ENCODE results near the gene RBM19. TPM values are rescaled to one million over a fixed set of nuclear protein-coding genes. Genes with fewer than 3 reads are reported as not detected.
A peak's percentile ranks its signal among the peaks of the same experiment; 100 is the strongest.

Gene RBM19
- total and polyA plus RNA-seq, 9 donors = 11.6 to 44.0 (median 33.9) TPM

GRCh38 chr12:113835896-113836295 lies 130.2 kb downstream of the RBM19 start:
- H3K27me3 ChIP-seq = no peaks in the 10 kb centered on the region
- no peak overlapping the region for H3K27ac ChIP-seq
- no peak for TF ChIP-seq POLR2A (IDR thresholded peaks at IDR 0.05)
- TF ChIP-seq, protein P1, sequence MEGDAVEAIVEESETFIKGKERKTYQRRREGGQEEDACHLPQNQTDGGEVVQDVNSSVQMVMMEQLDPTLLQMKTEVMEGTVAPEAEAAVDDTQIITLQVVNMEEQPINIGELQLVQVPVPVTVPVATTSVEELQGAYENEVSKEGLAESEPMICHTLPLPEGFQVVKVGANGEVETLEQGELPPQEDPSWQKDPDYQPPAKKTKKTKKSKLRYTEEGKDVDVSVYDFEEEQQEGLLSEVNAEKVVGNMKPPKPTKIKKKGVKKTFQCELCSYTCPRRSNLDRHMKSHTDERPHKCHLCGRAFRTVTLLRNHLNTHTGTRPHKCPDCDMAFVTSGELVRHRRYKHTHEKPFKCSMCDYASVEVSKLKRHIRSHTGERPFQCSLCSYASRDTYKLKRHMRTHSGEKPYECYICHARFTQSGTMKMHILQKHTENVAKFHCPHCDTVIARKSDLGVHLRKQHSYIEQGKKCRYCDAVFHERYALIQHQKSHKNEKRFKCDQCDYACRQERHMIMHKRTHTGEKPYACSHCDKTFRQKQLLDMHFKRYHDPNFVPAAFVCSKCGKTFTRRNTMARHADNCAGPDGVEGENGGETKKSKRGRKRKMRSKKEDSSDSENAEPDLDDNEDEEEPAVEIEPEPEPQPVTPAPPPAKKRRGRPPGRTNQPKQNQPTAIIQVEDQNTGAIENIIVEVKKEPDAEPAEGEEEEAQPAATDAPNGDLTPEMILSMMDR (IDR thresholded peaks at IDR 0.05) = no peak
- TF ChIP-seq EP300 (IDR thresholded peaks at IDR 0.05) = no peak
- no peaks in the 10 kb centered on the region for H3K9me3 ChIP-seq
- H3K4me1 ChIP-seq (ENCODE audit: insufficient read depth) = peaks cover 2% of the 10 kb centered on the region
- H3K36me3 ChIP-seq = no peaks in the 10 kb centered on the region
- WGBS, 3 donors = 59 to 74% (median 62%) methylated on average over 16 of the region's 16 CpGs
- DNase-seq = no peak
- no peak overlapping the region for H3K4me3 ChIP-seq
- intact Hi-C loops (cut with DNase I) = no loop called here

DNA sequence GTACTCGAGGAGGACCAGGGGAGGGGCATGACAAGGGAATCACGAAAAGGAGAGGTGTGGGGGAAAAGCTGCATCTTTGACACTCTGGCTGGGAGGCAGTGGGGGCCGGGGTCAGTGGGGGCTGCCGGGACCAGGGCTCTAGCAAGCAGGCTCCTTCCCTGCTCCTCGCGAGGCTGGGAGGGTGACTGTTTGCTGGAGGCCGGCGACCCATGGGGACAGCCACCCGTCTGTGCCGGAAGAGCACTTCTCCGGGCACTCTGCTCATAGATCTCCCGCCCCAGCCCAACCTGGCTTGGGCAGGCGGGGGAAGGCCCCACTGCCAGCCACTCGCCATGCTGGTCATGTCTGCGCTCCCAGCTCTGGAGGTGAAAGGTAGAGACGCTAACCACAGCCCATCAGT lies 130.7 kb downstream of the RBM19 start:
- no peak for DNase-seq
- intact Hi-C loops (cut with DNase I) = no loop called here
- no peaks in the 10 kb centered on the region for H3K27me3 ChIP-seq
- H3K4me3 ChIP-seq = no peak overlapping the region
- H3K36me3 ChIP-seq = no peaks in the 10 kb centered on the region
- TF ChIP-seq, protein P1 (IDR thresholded peaks at IDR 0.05) = no peak
- WGBS, 3 donors = 83 to 86% (median 86%) methylated on average over 15 to 16 of the region's 16 CpGs
- peaks cover 2% of the 10 kb centered on the region for H3K4me1 ChIP-seq (ENCODE audit: insufficient read depth)
- no peak overlapping the region for H3K27ac ChIP-seq
- H3K9me3 ChIP-seq = no peaks in the 10 kb centered on the region

DNA sequence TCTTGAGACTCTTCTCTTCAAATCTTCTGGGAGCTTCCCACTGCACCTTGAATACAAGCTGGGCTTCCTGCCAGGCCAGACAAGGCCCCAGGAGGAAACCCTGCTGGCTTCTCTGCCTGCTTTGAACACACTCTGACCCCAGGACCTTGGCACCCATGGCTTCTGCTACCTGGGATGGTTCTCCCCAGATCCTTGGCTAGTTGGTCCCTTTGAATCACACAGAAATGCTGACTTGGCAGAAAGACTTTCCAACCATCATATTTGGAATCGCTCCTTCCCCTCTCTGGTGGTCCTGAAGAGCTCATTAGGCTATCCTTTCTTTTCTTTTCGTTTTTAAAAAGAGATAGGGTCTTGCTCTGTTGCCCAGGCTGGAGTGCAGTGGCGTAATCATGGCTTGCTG lies 132.7 kb downstream of the RBM19 start:
- DNase-seq = no peak
- intact Hi-C loops (cut with DNase I) = no loop called here
- H3K4me1 ChIP-seq (ENCODE audit: insufficient read depth) = peaks cover 2% of the 10 kb centered on the region
- no peak overlapping the region for H3K27ac ChIP-seq
- H3K27me3 ChIP-seq = no peaks in the 10 kb centered on the region
- H3K9me3 ChIP-seq = no peaks in the 10 kb centered on the region
- TF ChIP-seq EP300 (IDR thresholded peaks at IDR 0.05) (no peak), POLR2A (IDR thresholded peaks at IDR 0.05) (no peak)
- TF ChIP-seq, protein P1 (IDR thresholded peaks at IDR 0.05) = no peak
- 91 to 94% (median 93%) methylated on average over 3 of the region's 3 CpGs for WGBS, 3 donors
- no peaks in the 10 kb centered on the region for H3K36me3 ChIP-seq
- no peak overlapping the region for H3K4me3 ChIP-seq

DNA sequence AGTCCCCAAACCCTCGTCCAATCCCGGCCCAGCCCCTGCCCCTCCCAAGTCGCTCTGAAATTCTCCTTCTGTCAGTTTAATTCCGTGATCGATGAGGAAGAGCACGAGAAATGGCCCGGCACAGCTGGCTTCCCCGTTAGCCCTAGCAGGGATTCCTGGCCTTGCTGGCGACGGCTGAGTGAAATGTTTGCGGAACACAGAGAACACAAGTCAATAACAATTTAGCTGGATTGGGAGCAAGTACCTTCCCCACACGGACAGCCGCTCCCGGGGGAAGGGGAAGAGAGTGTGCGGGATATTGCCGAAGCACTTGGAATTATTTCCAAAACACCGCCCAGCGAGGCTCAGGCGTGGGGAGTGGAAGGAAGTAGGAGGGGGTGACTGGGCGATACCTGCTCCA lies 134.6 kb downstream of the RBM19 start:
- H3K36me3 ChIP-seq = no peaks in the 10 kb centered on the region
- intact Hi-C loops (cut with DNase I) = no loop called here
- peaks cover 2% of the 10 kb centered on the region for H3K4me1 ChIP-seq (ENCODE audit: insufficient read depth)
- H3K27me3 ChIP-seq = no peaks in the 10 kb centered on the region
- H3K27ac ChIP-seq = no peak overlapping the region
- TF ChIP-seq POLR2A (IDR thresholded peaks at IDR 0.05) = no peak
- no peak for TF ChIP-seq EP300 (IDR thresholded peaks at IDR 0.05)
- TF ChIP-seq, protein P1 (IDR thresholded peaks at IDR 0.05) = no peak
- H3K4me3 ChIP-seq = no peak overlapping the region
- peak in 2 of 5 donors; percentile 21 to 42 for DNase-seq
- WGBS, 3 donors = 13 to 54% (median 43%) methylated on average over 20 of the region's 20 CpGs
- no peaks in the 10 kb centered on the region for H3K9me3 ChIP-seq

- no peak for TF ChIP-seq POLR2A (IDR thresholded peaks at IDR 0.05)
- TF ChIP-seq EP300 (IDR thresholded peaks at IDR 0.05) = no peak
- TF ChIP-seq, protein P1 (IDR thresholded peaks at IDR 0.05) = no peak
- Histone ChIP-seq H3K36me3 (no peaks in the 10 kb centered on the region), H3K27me3 (no peaks in the 10 kb centered on the region), H3K4me3 (no peak overlapping the region), H3K27ac (no peak overlapping the region), H3K4me1 (ENCODE audit: insufficient read depth) (peaks cover 2% of the 10 kb centered on the region), H3K9me3 (no peaks in the 10 kb centered on the region)
- no peak for DNase-seq
- intact Hi-C loops (cut with DNase I) = no loop called here
- WGBS, 3 donors = 35 to 60% (median 48%) methylated on average over 4 of the region's 4 CpGs
Observed at GRCh38 chr12:113831016-113831415, 135.1 kb downstream of the RBM19 start.
